ENCODE data around the gene CRB3.

Gene CRB3

GRCh38 chr19:6455924-6456323 lies 8.1 kb upstream of the CRB3 start:
- Histone ChIP-seq H3K36me3 (ENCODE audit: control insufficient read depth, insufficient read depth, low read length) (peaks cover 28% of the 10 kb centered on the region), H3K9ac (ENCODE audit: low read depth, low read length) (no peak overlapping the region), H3K4me3 (ENCODE audit: low read depth, low read length) (no peak overlapping the region), H3K27ac (ENCODE audit: low read depth, low read length) (no peak overlapping the region), H3K9me3 (ENCODE audit: control insufficient read depth, insufficient read depth, low read length) (no peaks in the 10 kb centered on the region; the same call in none of the 2 replicates), H3K4me1 (ENCODE audit: control insufficient read depth, insufficient read depth, low read length) (no peaks in the 10 kb centered on the region), H3K27me3 (ENCODE audit: control insufficient read depth, insufficient read depth, low read length) (no peaks in the 10 kb centered on the region)

- H3K4me1 ChIP-seq (ENCODE audit: control insufficient read depth, insufficient read depth, low read length): no peaks in the 10 kb centered on the region
- no peak overlapping the region for H3K27ac ChIP-seq (ENCODE audit: low read depth, low read length)
- no peak overlapping the region for H3K4me3 ChIP-seq (ENCODE audit: low read depth, low read length)
- H3K9me3 ChIP-seq (ENCODE audit: control insufficient read depth, insufficient read depth, low read length): no peaks in the 10 kb centered on the region; the same call in none of the 2 replicates
- peaks cover 22% of the 10 kb centered on the region for H3K36me3 ChIP-seq (ENCODE audit: control insufficient read depth, insufficient read depth, low read length)
- no peak overlapping the region for H3K9ac ChIP-seq (ENCODE audit: low read depth, low read length)
- H3K27me3 ChIP-seq (ENCODE audit: control insufficient read depth, insufficient read depth, low read length): peaks cover 4% of the 10 kb centered on the region; the same call in 1 of the 2 replicates
Observed at GRCh38 chr19:6457958-6458694, 5.9 kb upstream of the CRB3 start.

GRCh38 chr19:6458695-6459261 lies 5.3 kb upstream of the CRB3 start:
- H3K4me3 ChIP-seq (ENCODE audit: low read depth, low read length): peak overlapping the region; percentile 75
- H3K27ac ChIP-seq (ENCODE audit: low read depth, low read length): no peak overlapping the region
- peaks cover 4% of the 10 kb centered on the region; the same call in 1 of the 2 replicates for H3K27me3 ChIP-seq (ENCODE audit: control insufficient read depth, insufficient read depth, low read length)
- peaks cover 17% of the 10 kb centered on the region for H3K36me3 ChIP-seq (ENCODE audit: control insufficient read depth, insufficient read depth, low read length)
- no peak overlapping the region for H3K9ac ChIP-seq (ENCODE audit: low read depth, low read length)
- H3K4me1 ChIP-seq (ENCODE audit: control insufficient read depth, insufficient read depth, low read length): no peaks in the 10 kb centered on the region
- H3K9me3 ChIP-seq (ENCODE audit: control insufficient read depth, insufficient read depth, low read length): no peaks in the 10 kb centered on the region; the same call in none of the 2 replicates

- Histone ChIP-seq H3K9me3 (ENCODE audit: control insufficient read depth, insufficient read depth, low read length) (no peaks in the 10 kb centered on the region), H3K9ac (ENCODE audit: low read depth, low read length) (peak within 1 kb of the TSS; percentile 22; the same call in 1 of the 2 replicates), H3K36me3 (ENCODE audit: control insufficient read depth, insufficient read depth, low read length) (peaks cover 10% of the 10 kb centered on the region), H3K4me3 (ENCODE audit: low read depth, low read length) (peak within 1 kb of the TSS; percentile 75), H3K27me3 (ENCODE audit: control insufficient read depth, insufficient read depth, low read length) (peaks cover 4% of the 10 kb centered on the region; the same call in 1 of the 2 replicates), H3K4me1 (ENCODE audit: control insufficient read depth, insufficient read depth, low read length) (no peaks in the 10 kb centered on the region), H3K27ac (ENCODE audit: low read depth, low read length) (peak within 1 kb of the TSS; percentile 60)
Observed at GRCh38 chr19:6459262-6460098, 4.6 kb upstream of the CRB3 start, which contains the start of gene SLC25A23. Gene SLC25A23 (minus strand): TSS chr19:6459792. CDS start chr19:6459628, 164 bp downstream.

- Histone ChIP-seq H3K27ac (ENCODE audit: low read depth, low read length) (peak overlapping the region; percentile 60), H3K4me3 (ENCODE audit: low read depth, low read length) (peak overlapping the region; percentile 75), H3K9ac (ENCODE audit: low read depth, low read length) (peak overlapping the region; percentile 22; the same call in 1 of the 2 replicates), H3K27me3 (ENCODE audit: control insufficient read depth, insufficient read depth, low read length) (peaks cover 4% of the 10 kb centered on the region; the same call in 1 of the 2 replicates), H3K9me3 (ENCODE audit: control insufficient read depth, insufficient read depth, low read length) (no peaks in the 10 kb centered on the region), H3K4me1 (ENCODE audit: control insufficient read depth, insufficient read depth, low read length) (0 out of 2 replicates have a peak, but pooled peaks cover 6% of the 10 kb centered on the region), H3K36me3 (ENCODE audit: control insufficient read depth, insufficient read depth, low read length) (peaks cover 5% of the 10 kb centered on the region; the same call in 1 of the 2 replicates)
Observed at GRCh38 chr19:6460099-6460884, 3.8 kb upstream of the CRB3 start.

- Histone ChIP-seq H3K9me3 (ENCODE audit: control insufficient read depth, insufficient read depth, low read length) (no peaks in the 10 kb centered on the region), H3K27me3 (ENCODE audit: control insufficient read depth, insufficient read depth, low read length) (peaks cover 4% of the 10 kb centered on the region; the same call in 1 of the 2 replicates), H3K4me3 (ENCODE audit: low read depth, low read length) (peak overlapping the region; percentile 79), H3K36me3 (ENCODE audit: control insufficient read depth, insufficient read depth, low read length) (peaks cover 15% of the 10 kb centered on the region), H3K27ac (ENCODE audit: low read depth, low read length) (peak overlapping the region; percentile 59), H3K4me1 (ENCODE audit: control insufficient read depth, insufficient read depth, low read length) (0 out of 2 replicates have a peak, but pooled peaks cover 7% of the 10 kb centered on the region), H3K9ac (ENCODE audit: low read depth, low read length) (peak overlapping the region; percentile 35; the same call in 1 of the 2 replicates)
Observed at GRCh38 chr19:6465006-6465405, 935 bp downstream of the CRB3 start.

GRCh38 chr19:6465663-6466062 lies 1.6 kb downstream of the CRB3 start:
- Histone ChIP-seq H3K4me3 (ENCODE audit: low read depth, low read length) (0 out of 2 replicates have a peak overlapping the region, but pooled peaks have one; percentile 79), H3K9ac (ENCODE audit: low read depth, low read length) (no peak overlapping the region), H3K4me1 (ENCODE audit: control insufficient read depth, insufficient read depth, low read length) (0 out of 2 replicates have a peak, but pooled peaks cover 7% of the 10 kb centered on the region), H3K9me3 (ENCODE audit: control insufficient read depth, insufficient read depth, low read length) (no peaks in the 10 kb centered on the region), H3K36me3 (ENCODE audit: control insufficient read depth, insufficient read depth, low read length) (peaks cover 15% of the 10 kb centered on the region), H3K27ac (ENCODE audit: low read depth, low read length) (no peak overlapping the region), H3K27me3 (ENCODE audit: control insufficient read depth, insufficient read depth, low read length) (peaks cover 4% of the 10 kb centered on the region; the same call in 1 of the 2 replicates)

GRCh38 chr19:6466526-6467248 lies 2.6 kb downstream of the CRB3 start:
- Histone ChIP-seq H3K27ac (ENCODE audit: low read depth, low read length) (no peak overlapping the region), H3K4me3 (ENCODE audit: low read depth, low read length) (no peak overlapping the region), H3K4me1 (ENCODE audit: control insufficient read depth, insufficient read depth, low read length) (peaks cover 7% of the 10 kb centered on the region; the same call in 1 of the 2 replicates), H3K27me3 (ENCODE audit: control insufficient read depth, insufficient read depth, low read length) (peaks cover 4% of the 10 kb centered on the region; the same call in 1 of the 2 replicates), H3K9ac (ENCODE audit: low read depth, low read length) (no peak overlapping the region), H3K9me3 (ENCODE audit: control insufficient read depth, insufficient read depth, low read length) (no peaks in the 10 kb centered on the region), H3K36me3 (ENCODE audit: control insufficient read depth, insufficient read depth, low read length) (peaks cover 15% of the 10 kb centered on the region)

GRCh38 chr19:6467384-6467783 lies 3.3 kb downstream of the CRB3 start:
- Histone ChIP-seq H3K4me3 (ENCODE audit: low read depth, low read length) (no peak overlapping the region), H3K27ac (ENCODE audit: low read depth, low read length) (no peak overlapping the region), H3K9me3 (ENCODE audit: control insufficient read depth, insufficient read depth, low read length) (no peaks in the 10 kb centered on the region), H3K9ac (ENCODE audit: low read depth, low read length) (no peak overlapping the region), H3K36me3 (ENCODE audit: control insufficient read depth, insufficient read depth, low read length) (peaks cover 15% of the 10 kb centered on the region), H3K27me3 (ENCODE audit: control insufficient read depth, insufficient read depth, low read length) (peaks cover 2% of the 10 kb centered on the region; the same call in 1 of the 2 replicates), H3K4me1 (ENCODE audit: control insufficient read depth, insufficient read depth, low read length) (peaks cover 7% of the 10 kb centered on the region; the same call in 1 of the 2 replicates)
